HTR-8/SVneo (cell line): ENCODE results near the gene CLPSL2.
A peak's percentile ranks its signal among the peaks of the same experiment; 100 is the strongest.

ENCODE experiments used
- DNase-seq: peaks from one replicate; pipeline ENCODE4 v3.0.0; 2011; ENCODE audit warnings: low spot score, mixed read lengths; ENCODE audit not compliant: insufficient read length
- FAIRE-seq: peaks from 2 replicates; lab custom pipeline; 2011; peaks lifted over from hg19 to GRCh38; lab: Jason Lieb, UNC

Gene CLPSL2

GRCh38 chr6:35784200-35784599, 7.8 kb downstream of the CLPSL2 start:
- DNase-seq (no peak), FAIRE-seq (no peak)

- no peak for FAIRE-seq
- no peak for DNase-seq
Measured at GRCh38 chr6:35786272-35786671, 9.9 kb downstream of the CLPSL2 start.

DNA sequence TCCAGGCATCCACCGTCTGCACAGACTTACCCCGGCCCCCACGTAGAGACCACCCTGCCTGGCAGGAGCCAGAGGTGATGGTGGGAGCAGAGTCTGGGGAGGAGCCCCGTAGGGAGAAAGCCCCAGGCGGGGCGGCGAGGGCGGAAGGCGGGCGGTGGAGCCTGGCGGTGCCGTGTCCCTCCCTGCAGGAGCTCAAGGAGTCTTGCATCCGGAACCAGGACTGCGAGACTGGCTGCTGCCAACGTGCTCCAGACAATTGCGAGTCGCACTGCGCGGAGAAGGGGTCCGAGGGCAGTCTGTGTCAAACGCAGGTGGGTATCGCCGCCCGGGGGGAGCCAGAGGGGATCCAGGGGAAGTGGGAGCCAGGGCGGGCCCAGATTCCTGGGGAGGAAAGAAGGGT, 10.4 kb downstream of the CLPSL2 start:
- DNase-seq (no peak), FAIRE-seq (no peak)

DNA sequence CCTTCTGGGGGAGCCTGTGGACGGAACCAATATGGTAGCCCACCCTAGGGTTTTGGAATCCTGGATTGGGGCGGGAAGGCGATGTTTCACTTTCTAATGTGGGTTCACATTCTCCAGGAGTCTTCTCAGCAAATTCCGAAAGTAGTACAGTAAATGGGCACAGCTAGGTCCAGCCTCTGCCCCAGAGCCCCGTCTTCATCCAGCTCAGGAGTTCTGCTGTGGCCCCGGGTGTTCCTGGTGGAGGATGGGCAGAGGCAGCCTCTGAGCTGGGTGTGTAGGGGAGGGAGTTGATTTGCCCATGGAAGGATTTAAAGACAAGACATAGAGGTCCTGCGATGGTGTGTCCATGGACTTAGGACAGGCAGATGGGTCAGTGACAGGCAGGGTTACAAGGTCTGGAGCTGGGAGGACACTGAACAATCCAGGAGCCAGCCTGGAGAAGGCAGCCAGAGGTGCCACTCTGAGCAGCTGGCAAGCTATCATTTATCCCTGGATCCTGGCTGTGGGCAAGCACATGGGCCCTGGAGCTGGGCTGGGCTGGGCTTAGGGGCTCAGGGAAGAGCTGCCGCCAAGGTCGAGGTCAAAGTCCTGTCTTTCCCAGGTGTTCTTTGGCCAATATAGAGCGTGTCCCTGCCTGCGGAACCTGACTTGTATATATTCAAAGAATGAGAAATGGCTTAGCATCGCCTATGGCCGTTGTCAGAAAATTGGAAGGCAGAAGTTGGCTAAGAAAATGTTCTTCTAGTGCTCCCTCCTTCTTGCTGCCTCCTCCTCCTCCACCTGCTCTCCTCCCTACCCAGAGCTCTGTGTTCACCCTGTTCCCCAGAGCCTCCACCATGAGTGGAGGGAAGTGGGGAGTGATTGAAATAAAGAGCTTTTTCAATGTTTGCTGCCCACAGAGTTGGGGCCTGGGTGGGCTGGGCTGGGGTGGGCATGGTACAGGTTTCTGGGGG, 11.1 kb downstream of the CLPSL2 start:
- DNase-seq (no peak), FAIRE-seq (no peak)

DNA sequence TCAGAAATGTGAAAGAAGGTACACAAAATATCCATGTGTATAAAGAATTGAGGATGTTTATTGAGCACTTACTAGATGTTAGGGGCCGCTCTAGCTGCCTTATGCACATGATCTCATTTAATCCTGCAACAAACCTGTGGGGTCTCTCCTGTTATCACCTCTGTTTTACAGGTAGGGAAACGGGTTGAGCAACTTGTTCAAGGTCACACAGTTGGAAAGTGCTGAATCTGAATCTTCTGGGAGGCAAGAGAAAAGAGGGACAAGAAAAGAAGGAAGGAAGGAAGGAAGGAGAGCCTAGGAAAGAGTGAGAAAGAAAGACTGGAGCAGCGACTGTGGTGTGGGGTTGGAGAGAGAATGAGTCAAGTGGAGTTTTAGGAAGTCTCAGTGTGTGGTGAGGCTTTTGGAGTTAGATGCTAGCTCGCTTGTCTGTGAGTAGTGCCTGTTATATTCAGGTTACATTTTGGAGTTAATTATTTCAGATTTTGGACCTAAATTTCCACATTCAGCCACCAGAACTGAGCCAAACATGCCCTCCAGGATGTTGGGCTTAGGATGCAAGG, 12.1 kb downstream of the CLPSL2 start:
- no peak for FAIRE-seq
- DNase-seq: no peak

DNA sequence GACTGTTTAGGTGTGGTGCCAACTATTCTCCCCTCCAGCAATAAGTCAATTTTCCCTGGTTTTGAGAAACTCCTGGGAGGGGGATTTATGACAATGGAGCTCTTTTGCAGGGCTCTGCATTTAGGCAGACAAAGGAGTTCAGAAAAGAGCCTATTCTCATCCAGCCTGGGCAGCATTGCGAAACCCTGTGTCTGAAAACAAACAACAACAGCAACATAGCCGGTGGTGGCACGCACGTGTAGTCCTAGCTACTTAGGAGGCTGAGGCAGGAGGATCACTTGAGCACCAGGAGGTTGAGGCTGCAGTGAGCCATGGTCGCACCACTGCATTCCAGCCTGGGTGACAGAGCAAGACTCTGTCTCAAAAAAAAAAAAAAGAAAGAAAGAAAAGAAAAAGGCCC, 14.3 kb downstream of the CLPSL2 start:
- DNase-seq (no peak), FAIRE-seq (no peak)

- DNase-seq: no peak
- peak; percentile 46 for FAIRE-seq
Measured at GRCh38 chr6:35794536-35795452, 18.4 kb downstream of the CLPSL2 start.

- no peak for DNase-seq
- FAIRE-seq: peak; percentile 86
Measured at GRCh38 chr6:35795453-35796071, 19.2 kb downstream of the CLPSL2 start.

DNA sequence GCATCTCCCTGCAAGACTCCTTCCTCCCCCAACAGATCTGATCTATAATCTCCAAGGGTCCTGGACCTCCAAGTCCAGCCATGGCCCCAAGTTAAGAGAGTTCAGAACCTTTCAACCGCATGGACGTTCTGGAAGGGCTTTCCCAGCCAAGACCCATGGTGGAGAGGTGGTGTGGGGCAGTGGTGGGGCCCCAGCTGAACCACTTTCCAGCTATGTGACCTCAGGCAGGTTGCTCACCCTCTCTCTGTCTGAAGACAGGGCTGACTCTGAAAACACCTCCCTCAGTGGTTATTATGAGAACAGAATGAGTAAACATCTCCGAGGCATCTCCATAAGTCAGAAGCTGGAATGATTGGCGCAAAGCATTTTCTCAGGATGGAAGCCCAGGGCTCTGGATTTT, 19.8 kb downstream of the CLPSL2 start:
- DNase-seq: no peak
- no peak for FAIRE-seq

DNA sequence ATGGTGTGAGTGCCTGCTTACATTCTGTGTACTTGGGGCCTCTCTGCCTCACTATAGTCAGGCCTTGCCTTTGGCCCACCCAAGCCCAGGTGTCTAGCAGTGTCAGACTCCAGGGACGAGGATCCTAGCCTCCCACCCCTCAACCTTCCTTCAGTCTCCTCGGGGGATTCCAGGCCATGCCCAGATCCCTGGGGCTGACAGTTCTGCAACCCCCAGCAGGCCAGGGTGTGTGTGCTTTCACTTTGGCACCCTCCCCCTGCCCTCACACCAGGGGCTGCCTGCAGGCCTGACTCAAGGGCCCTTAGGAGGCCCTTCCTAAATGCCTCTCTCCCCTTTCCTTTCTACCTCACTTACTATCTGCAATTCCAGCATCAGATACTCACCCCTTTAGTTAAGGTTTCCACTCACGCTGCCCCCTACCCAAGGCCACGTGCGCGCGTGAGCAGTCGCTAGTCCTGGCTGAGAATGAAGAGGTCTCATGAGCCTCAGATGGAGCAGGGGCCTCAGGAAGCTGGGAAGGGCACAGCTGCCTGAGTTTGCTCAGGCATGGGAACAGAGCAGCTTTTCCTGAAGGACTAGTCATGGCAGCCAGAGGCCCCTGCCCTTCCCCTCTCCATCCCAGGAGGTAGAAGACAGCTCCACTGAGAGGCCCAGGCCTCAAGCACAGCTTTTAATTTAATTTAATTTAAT, 21.6 kb downstream of the CLPSL2 start:
- peak; percentile 23 for FAIRE-seq
- no peak for DNase-seq

- FAIRE-seq: no peak
- DNase-seq: no peak
Measured at GRCh38 chr6:35798706-35799105, 22.3 kb downstream of the CLPSL2 start.

DNA sequence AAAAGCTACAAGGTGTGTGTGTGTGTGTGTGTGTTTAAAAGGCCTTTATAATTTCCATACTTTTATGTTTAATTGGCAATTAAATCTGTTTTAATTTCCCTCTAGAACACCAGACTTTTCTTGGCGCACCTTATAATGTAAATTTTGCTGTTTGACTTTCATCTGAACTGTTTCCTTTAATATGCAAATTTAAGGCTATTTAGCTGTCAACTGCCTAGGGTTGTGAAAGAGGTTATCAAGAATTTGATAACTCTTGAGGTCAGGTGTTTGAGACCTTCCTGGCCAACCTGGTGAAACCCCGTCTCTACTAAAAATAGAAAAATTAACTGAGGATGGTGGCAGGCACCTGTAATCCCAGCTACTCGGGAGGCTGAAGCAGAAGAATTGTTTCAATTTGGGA, 24.8 kb downstream of the CLPSL2 start:
- no peak for FAIRE-seq
- no peak for DNase-seq

GRCh38 chr6:35804996-35805736, 28.8 kb downstream of the CLPSL2 start, which contains the start of gene LHFPL5:
TSS of gene LHFPL5 (plus strand) at chr6:35805352. CDS start at chr6:35805671, 319 bp downstream.
- FAIRE-seq: no peak
- peak; percentile 79 for DNase-seq

GRCh38 chr6:35808688-35809087, 32.3 kb downstream of the CLPSL2 start:
- no peak for DNase-seq
- no peak for FAIRE-seq

DNA sequence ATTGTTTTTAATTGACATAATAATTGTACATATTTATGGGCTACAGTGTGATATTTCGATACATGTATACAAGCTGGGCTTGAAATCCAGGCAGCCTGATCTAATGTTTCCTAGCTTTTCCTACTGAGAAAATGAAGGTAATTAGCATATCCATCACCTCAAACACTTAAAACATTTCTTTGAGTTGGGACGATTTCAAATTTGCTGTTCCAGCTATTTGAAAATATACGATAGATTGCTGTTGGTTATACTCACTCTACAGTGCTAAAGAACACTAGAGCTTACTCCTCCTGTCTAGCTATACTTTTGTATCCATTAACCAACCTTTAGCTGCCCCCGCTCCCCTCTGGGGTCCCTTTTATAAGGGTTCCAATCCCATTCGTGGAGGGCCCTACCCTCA, 33.4 kb downstream of the CLPSL2 start:
- DNase-seq (no peak), FAIRE-seq (no peak)

DNA sequence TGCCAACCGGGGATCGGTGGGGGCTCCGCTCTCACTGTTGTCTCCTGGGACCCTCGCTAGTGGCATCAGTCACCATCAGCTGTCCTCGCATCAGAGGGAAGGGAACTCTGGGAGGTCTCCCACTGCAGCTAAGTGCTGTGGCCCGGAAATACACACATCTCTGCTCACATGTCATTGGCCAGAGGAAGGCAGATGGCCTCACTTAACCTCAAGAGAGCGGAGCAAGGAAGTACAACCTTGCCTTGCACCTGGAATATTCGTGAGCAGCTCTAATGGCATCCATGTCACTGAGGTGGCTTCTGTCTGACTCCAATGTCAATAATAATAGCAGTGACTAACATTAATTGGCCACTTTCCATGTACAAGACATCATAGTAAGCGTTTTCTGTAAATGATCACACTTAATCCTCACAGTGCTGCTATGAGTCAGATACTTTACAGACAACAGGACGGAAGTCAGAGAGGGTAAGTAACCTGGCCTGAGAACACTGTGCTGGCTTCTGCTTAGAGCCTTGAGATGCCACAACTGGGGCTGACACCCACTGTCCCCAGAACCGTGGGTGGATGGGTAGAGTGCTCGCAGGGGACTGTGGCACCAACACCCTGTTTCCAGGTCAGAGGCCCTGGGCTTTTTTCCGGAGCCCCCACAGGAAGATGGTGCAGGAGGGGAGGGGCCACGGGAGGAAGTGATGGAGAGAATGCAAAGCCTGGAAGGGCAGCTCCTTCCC, 34.7 kb downstream of the CLPSL2 start:
- peak; percentile 77 for FAIRE-seq

GRCh38 chr6:35811699-35811995, 35.2 kb downstream of the CLPSL2 start:
- no peak for DNase-seq
- no peak for FAIRE-seq

More for the DNA sequence above, 34.7 kb downstream of the CLPSL2 start:
- no peak for DNase-seq

GRCh38 chr6:35817515-35817914, 41.1 kb downstream of the CLPSL2 start:
- FAIRE-seq: no peak

More at GRCh38 chr6:35817515-35817914, 41.1 kb downstream of the CLPSL2 start:
- DNase-seq: no peak
